ENCODE results near the gene L3MBTL1. TPM values are rescaled to one million over a fixed set of nuclear protein-coding genes. Genes with fewer than 3 reads are reported as not detected.

The L3MBTL1 gene
- total and polyA plus RNA-seq, 3 donors from 2014 or later, result 16.9 to 68.1 (median 64.5) TPM

DNA sequence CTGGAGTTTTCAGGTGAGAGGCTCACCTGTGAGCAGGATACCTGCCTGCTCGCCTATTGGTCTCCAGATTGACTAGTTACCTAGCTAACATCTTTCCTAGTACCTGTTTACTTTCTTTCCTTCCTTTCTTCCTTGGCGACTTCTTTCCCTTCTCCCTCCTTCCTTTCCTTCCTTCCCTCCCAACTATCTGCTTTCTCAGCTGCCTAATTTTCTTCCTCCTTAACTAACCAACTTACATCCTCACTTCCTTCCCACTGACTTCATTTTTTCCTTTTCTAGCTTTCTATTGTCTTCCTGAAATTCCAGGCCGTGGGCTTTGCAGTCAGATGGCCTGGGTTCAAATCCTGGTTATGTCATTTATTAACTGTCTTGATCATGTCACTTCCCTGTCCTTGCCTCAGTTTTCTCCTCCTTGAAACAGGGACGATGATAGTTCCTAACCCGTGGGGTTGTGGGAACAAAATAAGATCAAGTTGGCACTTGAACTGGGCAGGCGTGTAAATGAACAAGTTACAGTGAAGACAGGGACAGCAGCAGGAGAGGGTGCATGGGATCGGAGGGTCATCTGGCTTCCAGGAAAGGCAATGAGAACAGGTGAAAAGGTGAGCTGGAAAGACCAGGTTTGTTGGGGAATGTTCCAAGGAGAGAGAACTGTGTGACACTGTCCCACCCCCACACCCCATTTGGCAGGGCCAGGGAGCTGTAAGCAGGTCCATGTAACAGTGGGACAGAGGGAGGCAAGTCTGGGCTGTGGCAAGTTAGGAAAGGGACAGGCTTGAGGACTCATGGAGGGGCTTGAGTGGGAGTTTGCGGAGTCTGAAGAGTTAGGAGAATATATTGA is 51.9 kb downstream of the L3MBTL1 start:
- H3K27me3 ChIP-seq, result no peaks in the 10 kb centered on the region
- intact Hi-C loops (cut with DNase I; ENCODE audit: low total_unique reads), result no loop called here
- no peak for DNase-seq
- H3K36me3 ChIP-seq (ENCODE audit: low read depth, missing control alignments), result no peaks in the 10 kb centered on the region
- 91 to 92% methylated on average over 8 of the region's 8 CpGs for WGBS, 2 donors
- no peaks in the 10 kb centered on the region for H3K9me3 ChIP-seq
- H3K4me3 ChIP-seq, result no peak overlapping the region
- no peak overlapping the region for H3K27ac ChIP-seq
- H3K4me1 ChIP-seq, result peaks cover 7% of the 10 kb centered on the region
- TF ChIP-seq, protein P1, sequence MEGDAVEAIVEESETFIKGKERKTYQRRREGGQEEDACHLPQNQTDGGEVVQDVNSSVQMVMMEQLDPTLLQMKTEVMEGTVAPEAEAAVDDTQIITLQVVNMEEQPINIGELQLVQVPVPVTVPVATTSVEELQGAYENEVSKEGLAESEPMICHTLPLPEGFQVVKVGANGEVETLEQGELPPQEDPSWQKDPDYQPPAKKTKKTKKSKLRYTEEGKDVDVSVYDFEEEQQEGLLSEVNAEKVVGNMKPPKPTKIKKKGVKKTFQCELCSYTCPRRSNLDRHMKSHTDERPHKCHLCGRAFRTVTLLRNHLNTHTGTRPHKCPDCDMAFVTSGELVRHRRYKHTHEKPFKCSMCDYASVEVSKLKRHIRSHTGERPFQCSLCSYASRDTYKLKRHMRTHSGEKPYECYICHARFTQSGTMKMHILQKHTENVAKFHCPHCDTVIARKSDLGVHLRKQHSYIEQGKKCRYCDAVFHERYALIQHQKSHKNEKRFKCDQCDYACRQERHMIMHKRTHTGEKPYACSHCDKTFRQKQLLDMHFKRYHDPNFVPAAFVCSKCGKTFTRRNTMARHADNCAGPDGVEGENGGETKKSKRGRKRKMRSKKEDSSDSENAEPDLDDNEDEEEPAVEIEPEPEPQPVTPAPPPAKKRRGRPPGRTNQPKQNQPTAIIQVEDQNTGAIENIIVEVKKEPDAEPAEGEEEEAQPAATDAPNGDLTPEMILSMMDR (IDR thresholded peaks at IDR 0.05), result no peak
- TF ChIP-seq POLR2A (IDR thresholded peaks at IDR 0.05), result no peak

DNA sequence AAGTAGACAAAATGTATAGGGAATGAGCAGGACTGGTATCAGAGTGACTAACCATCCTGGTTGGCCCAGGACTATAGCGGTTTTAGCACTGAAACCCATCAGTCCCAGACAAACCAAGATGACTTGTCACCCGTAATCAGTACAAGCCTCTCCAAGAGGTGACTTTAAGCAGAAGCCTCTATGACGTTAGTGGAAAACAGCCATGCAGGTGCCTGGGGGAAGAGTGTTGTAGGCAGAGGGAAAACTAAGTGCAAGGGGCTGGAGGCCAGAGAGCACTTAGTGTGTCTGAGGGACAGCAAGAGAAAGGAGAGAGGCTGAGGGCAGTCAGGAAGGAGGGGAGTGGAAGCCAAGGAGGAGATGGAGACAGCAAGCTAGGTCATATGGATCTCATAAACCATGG is 53.5 kb downstream of the L3MBTL1 start:
- Histone ChIP-seq H3K4me3 (no peak overlapping the region), H3K36me3 (ENCODE audit: low read depth, missing control alignments) (no peaks in the 10 kb centered on the region), H3K27ac (no peak overlapping the region), H3K4me1 (peaks cover 7% of the 10 kb centered on the region), H3K9me3 (no peaks in the 10 kb centered on the region), H3K27me3 (no peaks in the 10 kb centered on the region)
- no peak for DNase-seq
- TF ChIP-seq, protein P1 (IDR thresholded peaks at IDR 0.05), result no peak
- TF ChIP-seq POLR2A (IDR thresholded peaks at IDR 0.05), result no peak
- intact Hi-C loops (cut with DNase I; ENCODE audit: low total_unique reads), result no loop called here
- 90 to 94% methylated on average over 3 of the region's 3 CpGs for WGBS, 2 donors

DNA sequence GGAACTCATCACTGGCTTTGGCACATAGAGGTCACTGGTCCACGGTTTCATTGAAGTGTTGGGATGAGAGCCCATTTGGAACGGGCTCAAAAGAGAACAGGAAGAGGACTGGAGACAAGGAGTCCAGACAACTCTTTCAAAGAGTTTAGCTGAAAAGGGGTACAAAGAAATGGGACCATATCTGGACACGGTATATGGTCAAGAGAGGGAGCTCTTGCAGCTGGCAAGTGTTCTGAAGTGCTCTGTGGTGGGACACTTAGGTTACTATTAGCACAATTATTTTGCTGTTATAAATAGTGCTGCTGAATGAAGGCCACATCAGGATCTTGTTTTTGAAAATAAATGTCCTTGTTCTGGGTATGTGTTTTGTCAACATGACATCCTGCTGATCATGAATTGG is 55.9 kb downstream of the L3MBTL1 start:
- H3K4me3 ChIP-seq, result no peak overlapping the region
- peaks cover under 1% of the 10 kb centered on the region for H3K4me1 ChIP-seq
- H3K27me3 ChIP-seq, result no peaks in the 10 kb centered on the region
- no peaks in the 10 kb centered on the region for H3K9me3 ChIP-seq
- TF ChIP-seq, protein P1 (IDR thresholded peaks at IDR 0.05), result no peak
- TF ChIP-seq POLR2A (IDR thresholded peaks at IDR 0.05), result no peak
- intact Hi-C loops (cut with DNase I; ENCODE audit: low total_unique reads), result no loop called here
- WGBS, 2 donors, result 49 to 62% methylated on average over 3 of the region's 3 CpGs
- H3K27ac ChIP-seq, result no peak overlapping the region
- H3K36me3 ChIP-seq (ENCODE audit: low read depth, missing control alignments), result no peaks in the 10 kb centered on the region
- no peak for DNase-seq

DNA sequence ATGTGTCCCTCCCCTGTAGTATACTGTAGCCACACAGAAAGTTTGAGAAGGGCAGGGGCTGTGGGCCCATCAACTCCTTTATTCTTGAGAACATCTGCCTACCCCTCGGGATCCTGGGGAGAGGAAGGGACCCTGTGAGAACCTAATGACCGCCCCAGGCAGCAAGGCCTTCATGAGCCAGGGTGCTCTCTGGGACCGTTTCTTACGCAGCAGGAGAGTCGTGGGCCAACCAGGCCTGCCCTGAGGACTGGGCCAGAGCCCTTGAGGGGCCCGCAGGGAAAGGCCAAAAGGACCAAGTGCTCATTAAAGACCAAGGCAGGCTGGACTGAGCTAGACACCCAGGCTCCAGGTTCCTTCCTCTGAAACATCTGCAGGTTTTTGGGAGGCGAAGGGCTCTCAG is 56.5 kb downstream of the L3MBTL1 start:
- Histone ChIP-seq H3K27me3 (no peaks in the 10 kb centered on the region), H3K4me3 (no peak overlapping the region), H3K4me1 (no peaks in the 10 kb centered on the region), H3K9me3 (no peaks in the 10 kb centered on the region), H3K36me3 (ENCODE audit: low read depth, missing control alignments) (no peaks in the 10 kb centered on the region), H3K27ac (no peak overlapping the region)
- intact Hi-C loops (cut with DNase I; ENCODE audit: low total_unique reads), result no loop called here
- WGBS, 2 donors, result 94 to 100% methylated on average over 1 to 7 of the region's 7 CpGs
- TF ChIP-seq, protein P1 (IDR thresholded peaks at IDR 0.05), result no peak
- no peak for TF ChIP-seq POLR2A (IDR thresholded peaks at IDR 0.05)
- no peak for DNase-seq

DNA sequence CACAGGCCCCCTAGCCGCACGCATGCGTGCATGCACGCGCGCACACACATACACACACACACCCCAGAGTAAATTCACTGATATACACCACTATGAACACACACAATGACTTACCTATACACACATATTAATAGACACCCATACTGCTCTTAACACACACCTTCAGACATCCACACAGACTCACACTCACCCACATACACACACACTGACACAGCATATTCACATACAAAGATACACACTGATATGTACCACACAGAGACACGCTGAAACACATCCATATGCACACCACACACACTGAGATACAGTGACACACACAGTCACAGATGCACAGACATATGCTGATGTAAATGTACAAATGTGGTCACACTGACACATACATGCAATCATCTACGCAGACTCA is 57.0 kb downstream of the L3MBTL1 start:
- no peak for DNase-seq
- Histone ChIP-seq H3K36me3 (ENCODE audit: low read depth, missing control alignments) (no peaks in the 10 kb centered on the region), H3K4me1 (no peaks in the 10 kb centered on the region)

More for the DNA sequence above, 57.0 kb downstream of the L3MBTL1 start:
- 97% methylated on average over 8 of the region's 8 CpGs for WGBS, 2 donors
- intact Hi-C loops (cut with DNase I; ENCODE audit: low total_unique reads), result no loop called here
- TF ChIP-seq POLR2A (IDR thresholded peaks at IDR 0.05), result no peak
- TF ChIP-seq, protein P1 (IDR thresholded peaks at IDR 0.05), result no peak
- H3K9me3 ChIP-seq, result no peaks in the 10 kb centered on the region
- no peak overlapping the region for H3K4me3 ChIP-seq
- no peaks in the 10 kb centered on the region for H3K27me3 ChIP-seq
- no peak overlapping the region for H3K27ac ChIP-seq

Measured in testis (tissue), 3 donors.